SK-MEL-5 (cell line): ENCODE results near the gene ADAMTS14. TPM values are rescaled to one million over a fixed set of nuclear protein-coding genes. Genes with fewer than 3 reads are reported as not detected.
"Not testable (repeated sequence)": the region's sequence is repeated elsewhere in the genome, so short reads cannot be mapped to it uniquely, and the experiment has no call there.

Source experiments
- DNase-seq: peaks from one replicate; pipeline ENCODE4 v3.0.0-alpha.2; 2016; ENCODE audit warnings: low read depth, low spot score
- in situ Hi-C: cut with HindIII; loops from 2 replicates; pipeline ENCODE4 v1.10.0; 2016; ENCODE audit warnings: low sequenced_read_pairs, high pct_unique_total_duplicates, low pct_unique_long_range_greater_than_20kb
- total RNA-seq: library from RNA; depleted of rRNA; stranded (reverse); fragments of >200 nt; shearing (Covaris generic); gene quantifications from 2 replicates; pipeline ENCODE4 v1.2.3, GENCODE V29; 2014

The ADAMTS14 gene
- total RNA-seq, 1 experiment from 2014 or later = 0.16 TPM

- DNase-seq, in situ Hi-C loops: not testable (repeated sequence)
These were observed 98.2 kb downstream of the ADAMTS14 start for GRCh38 chr10:70770516-70770915.

- in situ Hi-C loops = no loop called here
- DNase-seq = no peak
These were observed 99.2 kb downstream of the ADAMTS14 start for GRCh38 chr10:70771311-70772194.

GRCh38 chr10:70772627-70773026, 100.3 kb downstream of the ADAMTS14 start:
- DNase-seq = no peak
- in situ Hi-C loops = no loop called here

GRCh38 chr10:70773461-70773860, 101.2 kb downstream of the ADAMTS14 start:
- in situ Hi-C loops = no loop called here
- DNase-seq = no peak

- in situ Hi-C loops = no loop called here
- no peak for DNase-seq
These were observed 101.9 kb downstream of the ADAMTS14 start for GRCh38 chr10:70773965-70774809.

- no peak for DNase-seq
- in situ Hi-C loops = no loop called here
These were observed 102.7 kb downstream of the ADAMTS14 start for GRCh38 chr10:70774810-70775678.

- in situ Hi-C loops = no loop called here
- no peak for DNase-seq
These were observed 103.6 kb downstream of the ADAMTS14 start for GRCh38 chr10:70775679-70776454.

GRCh38 chr10:70776455-70777005, 104.2 kb downstream of the ADAMTS14 start:
- in situ Hi-C loops = no loop called here
- DNase-seq = no peak

- no peak for DNase-seq
These were observed 105.0 kb downstream of the ADAMTS14 start for GRCh38 chr10:70777063-70777875.

GRCh38 chr10:70778267-70778924, 106.1 kb downstream of the ADAMTS14 start:
- DNase-seq = no peak
- in situ Hi-C loops = no loop called here

More at GRCh38 chr10:70777063-70777875, 105.0 kb downstream of the ADAMTS14 start:
- in situ Hi-C loops = no loop called here

- in situ Hi-C loops = no loop called here
- DNase-seq = peak; percentile 10
These were observed 106.8 kb downstream of the ADAMTS14 start for GRCh38 chr10:70779088-70779487.

GRCh38 chr10:70779511-70780369, 107.4 kb downstream of the ADAMTS14 start:
- DNase-seq = no peak
- in situ Hi-C loops = no loop called here

GRCh38 chr10:70780370-70780760, 108.1 kb downstream of the ADAMTS14 start:
- no peak for DNase-seq
- in situ Hi-C loops = no loop called here

GRCh38 chr10:70780772-70781171, 108.5 kb downstream of the ADAMTS14 start:
- DNase-seq = no peak
- in situ Hi-C loops = no loop called here
